OCI-LY7 (cell line): Measurements from ENCODE around the gene TIGD6.

ENCODE experiments used
- EZH2phosphoT487 ChIP-seq: fragments of 200-600 bp; sonication (generic); IDR thresholded peaks from 2 replicates; pipeline ENCODE4 v1.6.1; 2018; ENCODE audit warnings: low read depth, borderline replicate concordance, mild to moderate bottlenecking, mixed run types, antibody characterized with exemption, low read length, moderate library complexity, mixed read lengths
- TF ChIP-seq, protein P1 (sequence below): fragments of 200-600 bp; sonication (generic); conservative IDR thresholded peaks from 2 replicates; pipeline ENCODE4 v1.5.1; 2014; ENCODE audit warnings: mild to moderate bottlenecking, antibody characterized with exemption, low read length, moderate library complexity, mixed read lengths

DNA sequence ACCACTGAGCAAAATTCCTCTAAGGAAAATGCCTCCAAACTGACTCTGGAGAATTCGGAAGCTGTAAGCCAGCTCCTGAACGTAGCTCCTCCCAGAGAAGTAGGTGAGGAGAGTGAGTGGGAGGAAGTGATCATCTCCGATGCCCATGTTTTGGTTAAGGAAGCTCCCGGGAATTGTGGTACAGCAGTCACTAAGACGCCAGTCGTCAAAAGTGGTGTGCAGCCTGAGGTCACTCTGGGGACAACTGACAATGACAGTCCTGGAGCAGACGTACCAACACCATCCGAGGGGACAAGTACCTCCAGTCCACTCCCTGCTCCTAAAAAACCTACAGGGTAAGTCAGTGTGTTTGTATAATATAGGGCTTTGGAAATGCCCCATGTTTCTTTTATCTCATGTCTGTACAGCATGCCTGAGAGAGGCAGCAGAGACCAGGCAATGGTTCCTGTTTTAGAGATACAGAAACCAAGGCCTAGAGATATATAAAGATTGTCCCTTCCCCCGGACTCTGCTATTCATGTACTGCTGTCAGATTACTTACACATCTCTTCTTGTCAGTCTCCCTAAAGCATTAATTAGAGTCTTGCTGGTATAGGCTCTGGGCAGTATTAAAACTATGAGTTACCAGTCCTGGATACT, 24.0 kb upstream of the TIGD6 start:
- TF ChIP-seq, protein P1, sequence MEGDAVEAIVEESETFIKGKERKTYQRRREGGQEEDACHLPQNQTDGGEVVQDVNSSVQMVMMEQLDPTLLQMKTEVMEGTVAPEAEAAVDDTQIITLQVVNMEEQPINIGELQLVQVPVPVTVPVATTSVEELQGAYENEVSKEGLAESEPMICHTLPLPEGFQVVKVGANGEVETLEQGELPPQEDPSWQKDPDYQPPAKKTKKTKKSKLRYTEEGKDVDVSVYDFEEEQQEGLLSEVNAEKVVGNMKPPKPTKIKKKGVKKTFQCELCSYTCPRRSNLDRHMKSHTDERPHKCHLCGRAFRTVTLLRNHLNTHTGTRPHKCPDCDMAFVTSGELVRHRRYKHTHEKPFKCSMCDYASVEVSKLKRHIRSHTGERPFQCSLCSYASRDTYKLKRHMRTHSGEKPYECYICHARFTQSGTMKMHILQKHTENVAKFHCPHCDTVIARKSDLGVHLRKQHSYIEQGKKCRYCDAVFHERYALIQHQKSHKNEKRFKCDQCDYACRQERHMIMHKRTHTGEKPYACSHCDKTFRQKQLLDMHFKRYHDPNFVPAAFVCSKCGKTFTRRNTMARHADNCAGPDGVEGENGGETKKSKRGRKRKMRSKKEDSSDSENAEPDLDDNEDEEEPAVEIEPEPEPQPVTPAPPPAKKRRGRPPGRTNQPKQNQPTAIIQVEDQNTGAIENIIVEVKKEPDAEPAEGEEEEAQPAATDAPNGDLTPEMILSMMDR, result no peak
- TF ChIP-seq EZH2phosphoT487, result no peak
